IMR-90 (cell line): ENCODE results near the gene GPR142. TPM values are rescaled to one million over a fixed set of nuclear protein-coding genes. Genes with fewer than 3 reads are reported as not detected.

Experiments used
- ATAC-seq: fragments of 200-7000 bp; cut with Tn5 transposase; 2 replicates; pipeline ENCODE4 v1.9.1; 2020; ENCODE audit warnings: low read depth, mild to moderate bottlenecking, moderate library complexity
- Bru-seq: library from RNA; stranded (reverse); fragments of 400-500 nt; gene quantifications from one replicate; lab custom pipeline; 2021; lab: Mats Ljungman, UMichigan
- BruChase-seq, 2 experiments: library from RNA; stranded (reverse); fragments of 400-500 nt; gene quantifications; one replicate each; lab custom pipeline; 2021; lab: Mats Ljungman, UMichigan
- BruUV-seq: library from RNA; stranded (reverse); fragments of 400-500 nt; replicated peaks from 2 replicates; lab custom pipeline; 2021; lab: Mats Ljungman, UMichigan
- CTCF ChIA-PET: fragments of 300-600 bp; formaldehyde crosslinking; extraction: SDS; loops from one replicate; lab custom pipeline; 2021; ENCODE audit warnings: antibody characterized with exemption; lab: Yijun Ruan, JAX
- POLR2A ChIA-PET: fragments of 300-600 bp; sonication (Branson Sonifier 250); formaldehyde crosslinking; loops from one replicate; lab custom pipeline; 2022; ENCODE audit warnings: antibody characterized with exemption; ENCODE audit not compliant: unreplicated experiment; lab: Charles Lee
- DNase-seq: peaks from one replicate; pipeline ENCODE4 v3.0.0; 2013
- H2AFZ ChIP-seq: replicated peaks from 2 replicates; pipeline ENCODE3; 2013; ENCODE audit warnings: low read length, mild to moderate bottlenecking; ENCODE audit not compliant: poor library complexity
- H2AK5ac ChIP-seq: 2 replicates; pipeline ENCODE4 v1.6.1; 2013; ENCODE audit warnings: low read depth, low read length, inconsistent platforms
- H2AK9ac ChIP-seq: replicated peaks from 2 replicates; pipeline ENCODE3; 2013; ENCODE audit warnings: mild to moderate bottlenecking, low read depth, low read length, moderate library complexity; ENCODE audit not compliant: poor library complexity
- H2BK120ac ChIP-seq: 2 replicates; pipeline ENCODE4 v1.6.1; 2013; ENCODE audit warnings: low read depth, low read length, inconsistent platforms
- H2BK15ac ChIP-seq: 3 replicates; pipeline ENCODE4 v1.6.1; 2013; ENCODE audit warnings: low read depth, low read length, inconsistent platforms
- H2BK20ac ChIP-seq: 2 replicates; pipeline ENCODE4 v1.6.1; 2013; ENCODE audit warnings: low read depth, mild to moderate bottlenecking, inconsistent platforms, low read length, moderate library complexity
- H2BK5ac ChIP-seq: 2 replicates; pipeline ENCODE4 v1.6.1; 2013; ENCODE audit warnings: mild to moderate bottlenecking, low read depth, low read length, inconsistent platforms; ENCODE audit not compliant: poor library complexity, severe bottlenecking
- H3K14ac ChIP-seq: replicated peaks from 2 replicates; pipeline ENCODE4 v1.6.1; 2013; ENCODE audit warnings: low read depth, low read length, inconsistent platforms
- H3K18ac ChIP-seq: 2 replicates; pipeline ENCODE4 v1.6.1; 2013; ENCODE audit warnings: low read depth, low read length, control low read depth
- H3K23ac ChIP-seq: 2 replicates; pipeline ENCODE4 v1.6.1; 2013; ENCODE audit warnings: low read depth, low read length, inconsistent platforms
- H3K27ac ChIP-seq: 2 replicates; pipeline ENCODE4 v1.5.1; 2013; ENCODE audit warnings: mild to moderate bottlenecking, control low read depth, low read length; ENCODE audit not compliant: insufficient read depth
- H3K27me3 ChIP-seq: 2 replicates; pipeline ENCODE4 v1.6.1; 2013; ENCODE audit warnings: low read length; ENCODE audit not compliant: control insufficient read depth, insufficient read depth
- H3K36me3 ChIP-seq: 2 replicates; pipeline ENCODE4 v1.6.1; 2013; ENCODE audit warnings: low read length, mixed read lengths; ENCODE audit not compliant: control insufficient read depth, insufficient read depth
- H3K4ac ChIP-seq: 2 replicates; pipeline ENCODE4 v1.6.1; 2013; ENCODE audit warnings: low read depth, low read length, inconsistent platforms
- H3K4me1 ChIP-seq: 2 replicates; pipeline ENCODE4 v1.6.1; 2013; ENCODE audit warnings: low read length, mixed read lengths; ENCODE audit not compliant: control insufficient read depth, insufficient read depth
- H3K4me2 ChIP-seq: 2 replicates; pipeline ENCODE4 v1.6.1; 2013; ENCODE audit warnings: low read depth, mild to moderate bottlenecking, control low read depth, low read length, moderate library complexity
- H3K4me3 ChIP-seq: 2 replicates; pipeline ENCODE4 v1.5.1; 2013; ENCODE audit warnings: low read depth, mild to moderate bottlenecking, control low read depth, low read length, moderate library complexity; ENCODE audit not compliant: insufficient read depth
- H3K56ac ChIP-seq: 2 replicates; pipeline ENCODE4 v1.6.1; 2013; ENCODE audit warnings: low read length, inconsistent platforms; ENCODE audit not compliant: insufficient read depth; ENCODE audit errors: extremely low read depth
- H3K79me1 ChIP-seq, 2 experiments: 2 replicates each; pipeline ENCODE4 v1.6.1; 2013; ENCODE audit warnings: low read length in 2 of 2, inconsistent platforms in 1 of 2, low read depth in 1 of 2
- H3K9ac ChIP-seq: 2 replicates; pipeline ENCODE4 v1.6.1; 2013; ENCODE audit warnings: low read depth, low read length, control low read depth
- H3K9me1 ChIP-seq: 2 replicates; pipeline ENCODE4 v1.6.1; 2013; ENCODE audit warnings: low read length, inconsistent platforms; ENCODE audit not compliant: insufficient read depth
- H3K9me3 ChIP-seq: 2 replicates; pipeline ENCODE4 v1.6.1; 2013; ENCODE audit warnings: low read length; ENCODE audit not compliant: control insufficient read depth, insufficient read depth
- H4K20me1 ChIP-seq: 2 replicates; pipeline ENCODE4 v1.6.1; 2013; ENCODE audit warnings: low read length, inconsistent platforms; ENCODE audit not compliant: insufficient read depth
- H4K5ac ChIP-seq: 2 replicates; pipeline ENCODE4 v1.6.1; 2013; ENCODE audit warnings: mild to moderate bottlenecking, low read depth, low read length, control low read depth
- H4K8ac ChIP-seq, 2 experiments: 2 replicates each; pipeline ENCODE4 v1.6.1; 2013; ENCODE audit warnings: low read depth in 2 of 2, low read length in 2 of 2, control low read depth in 1 of 2, inconsistent platforms in 1 of 2
- H4K91ac ChIP-seq: 2 replicates; pipeline ENCODE4 v1.6.1; 2013; ENCODE audit warnings: low read depth, low read length, inconsistent platforms; ENCODE audit not compliant: insufficient read depth
- CHD1 ChIP-seq: IDR thresholded peaks from 2 replicates; pipeline ENCODE4 v1.6.1; 2012; ENCODE audit warnings: low read depth, low read length, improper control_type of control experiment
- ELK1 ChIP-seq: fragments of 150-350 bp; IDR thresholded peaks from 2 replicates; pipeline ENCODE4 v1.6.1; 2016; ENCODE audit warnings: low read depth, mild to moderate bottlenecking, low read length, moderate library complexity, borderline replicate concordance
- MAFK ChIP-seq: IDR thresholded peaks from 2 replicates; pipeline ENCODE4 v1.6.1; 2012; ENCODE audit warnings: low read depth, low read length, improper control_type of control experiment
- MAZ ChIP-seq: IDR thresholded peaks from 2 replicates; pipeline ENCODE4 v1.6.1; 2012; ENCODE audit warnings: low read depth, mild to moderate bottlenecking, low read length, improper control_type of control experiment, moderate library complexity, borderline replicate concordance
- MXI1 ChIP-seq: IDR thresholded peaks from 2 replicates; pipeline ENCODE4 v1.6.1; 2012; ENCODE audit warnings: low read depth, mild to moderate bottlenecking, low read length, moderate library complexity, borderline replicate concordance
- POLR2A ChIP-seq: IDR thresholded peaks from 2 replicates; pipeline ENCODE4 v1.6.1; 2012; ENCODE audit warnings: mild to moderate bottlenecking, low read depth, low read length
- RAD21 ChIP-seq: IDR thresholded peaks from 2 replicates; pipeline ENCODE4 v1.6.1; 2012; ENCODE audit warnings: low read length, improper control_type of control experiment
- RCOR1 ChIP-seq: IDR thresholded peaks from 2 replicates; pipeline ENCODE4 v1.6.1; 2012; ENCODE audit warnings: mild to moderate bottlenecking, low read length, improper control_type of control experiment; ENCODE audit not compliant: insufficient replicate concordance
- RFX5 ChIP-seq: IDR thresholded peaks from 2 replicates; pipeline ENCODE4 v1.8.0; 2012; ENCODE audit warnings: low read depth, mild to moderate bottlenecking, low read length, moderate library complexity
- WGBS, 2 experiments: methylation state at CpG; one replicate each; pipeline versions ENCODE4 v1.1.5 to v1.1.7; 2013; ENCODE audit warnings: missing lambda C conversion rate in 2 of 2; ENCODE audit not compliant: insufficient read length in 1 of 2; ENCODE audit errors: extremely low coverage in 2 of 2; 5-methylcytosine and 5-hydroxymethylcytosine counted together
- dilution Hi-C: fragments of 300-500 bp; cut with HindIII; formaldehyde crosslinking; loops from one replicate; pipeline ENCODE4 v1.14.3; 2018; ENCODE audit warnings: low sequenced_read_pairs; ENCODE audit not compliant: unreplicated experiment
- in situ Hi-C: fragments of 300-500 bp; cut with MboI; formaldehyde crosslinking; loops from 3 replicates; pipeline ENCODE4 v1.14.3; 2019; ENCODE audit warnings: low sequenced_read_pairs, inconsistent platforms, mixed read lengths
- intact Hi-C: fragments of 100-400 bp; cut with micrococcal nuclease; formaldehyde crosslinking; loops from 2 replicates; pipeline ENCODE4 v1.10.0; 2022
- long read RNA-seq: library from polyadenylated mRNA; unstranded; transcript quantifications from one replicate; pipeline ENCODE4 v2.0.0, GENCODE V29; 2021; ENCODE audit not compliant: unreplicated experiment
- polyA plus RNA-seq, 3 experiments: library from polyadenylated mRNA; depleted of rRNA; stranded (reverse); fragments of >200 nt; gene quantifications; 2 replicates each; pipeline ENCODE4 v1.2.3, GENCODE V29; 2012; ENCODE audit warnings: low replicate concordance in 1 of 3
- total RNA-seq: library from RNA; depleted of rRNA; stranded (reverse); fragments of >200 nt; gene quantifications from 2 replicates; pipeline ENCODE4 v1.2.3, GENCODE V29; 2012; rRNA removed

GPR142 gene
- total RNA-seq (not detected in 2 replicates), polyA plus RNA-seq (2012; rRNA removed) (not detected in 2 replicates), Bru-seq, nascent RNA (not detected), BruChase-seq, experiment 1, labeled RNA remaining after a 6-hour chase (not detected), BruChase-seq, experiment 2, labeled RNA remaining after a 2-hour chase (not detected)
- not detected in 2 replicates for polyA plus RNA-seq (2012; cell fraction: cytosol; rRNA removed)
- polyA plus RNA-seq (2012; cell fraction: nucleus; rRNA removed; ENCODE audit: low replicate concordance), result not detected in 2 replicates
- long read RNA-seq, result 0 reads

DNA sequence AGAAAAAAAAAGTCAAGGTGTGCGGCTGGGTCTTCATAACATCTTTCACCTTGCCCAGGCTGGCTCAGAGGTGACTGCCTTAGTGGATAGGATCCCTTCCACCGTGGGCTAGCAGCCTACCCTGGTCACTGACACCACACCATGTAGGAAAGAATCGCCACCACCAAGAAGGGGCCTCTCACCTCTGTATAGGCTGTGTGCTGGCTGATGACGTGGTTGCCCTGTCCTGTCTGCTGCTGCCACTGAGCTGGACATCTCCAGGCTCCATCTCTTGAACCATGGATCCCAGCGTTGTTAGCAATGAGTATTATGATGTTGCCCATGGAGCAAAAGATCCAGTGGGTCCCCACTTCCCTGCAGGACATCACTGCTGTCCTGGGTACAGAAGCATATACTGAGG is at the start of gene GPR142:
Gene GPR142, plus strand, starts transcription at position 301 of the 400 bp plus-strand sequence. CDS start 2,035 bp downstream, outside the sequence.
- no peak within 1 kb of the TSS for H3K4me3 ChIP-seq
- no peak within 1 kb of the TSS for H2AK5ac ChIP-seq
- DNase-seq, result no peak
- H3K23ac ChIP-seq, result no peak within 1 kb of the TSS
- H2AFZ ChIP-seq, result peak within 1 kb of the TSS; percentile 32
- no peak within 1 kb of the TSS for H3K27ac ChIP-seq
- in situ Hi-C loops, result no loop called here
- TF ChIP-seq RFX5, result no peak
- no peak for TF ChIP-seq MAZ
- no peak for TF ChIP-seq MAFK
- no peak for TF ChIP-seq CHD1
- no peak for TF ChIP-seq ELK1
- no peak for TF ChIP-seq RCOR1
- no peak for TF ChIP-seq MXI1
- no peak for TF ChIP-seq RAD21
- no peak for TF ChIP-seq POLR2A
- WGBS, 2 experiments, result 17% methylated on average over 1 of the region's 5 CpGs; no CpG with 5 or more reads in 1 of the 2 experiments
- no peaks in the 10 kb centered on the region for H3K9me3 ChIP-seq
- no peak within 1 kb of the TSS for H3K4me2 ChIP-seq
- no peaks in the 10 kb centered on the region for H3K9me1 ChIP-seq
- no peaks in the 10 kb centered on the region for H4K20me1 ChIP-seq
- no peak within 1 kb of the TSS for H2BK120ac ChIP-seq
- no peaks in the 10 kb centered on the region for H3K36me3 ChIP-seq
- ATAC-seq, result no peak
- intact Hi-C loops, result no loop called here
- no peak within 1 kb of the TSS for H2BK5ac ChIP-seq
- no peak within 1 kb of the TSS for H2BK20ac ChIP-seq
- no peak within 1 kb of the TSS for H3K4ac ChIP-seq
- H3K79me1 ChIP-seq, result no peaks in the 10 kb centered on the region
- no peaks in the 10 kb centered on the region for H3K27me3 ChIP-seq
- H4K91ac ChIP-seq, result no peak within 1 kb of the TSS
- dilution Hi-C loops, result no loop called here
- POLR2A ChIA-PET, result no interaction called here
- no peak within 1 kb of the TSS for H3K18ac ChIP-seq
- no TSS peak for BruUV-seq
- CTCF ChIA-PET, result interaction anchor here (1.8 kb wide), 1 partner anchor 12 kb away, joined by 7 read pairs; no protein-coding TSS in a partner anchor
- no peak within 1 kb of the TSS for H3K9ac ChIP-seq
- no peak within 1 kb of the TSS for H4K5ac ChIP-seq
- H3K14ac ChIP-seq, result no peak within 1 kb of the TSS
- H4K8ac ChIP-seq, result no peak within 1 kb of the TSS
- H2AK9ac ChIP-seq, result no peak within 1 kb of the TSS
- no peak within 1 kb of the TSS for H3K56ac ChIP-seq
- no peak within 1 kb of the TSS for H2BK15ac ChIP-seq
- H3K4me1 ChIP-seq, result no peaks in the 10 kb centered on the region
